Kidney epithelial cell (primary cell): Measurements from ENCODE around the gene MEGF6. TPM values are rescaled to one million over a fixed set of nuclear protein-coding genes. Genes with fewer than 3 reads are reported as not detected.

Experiments used
- DNase-seq: peaks from one replicate; pipeline ENCODE4 v3.0.0-alpha.2; 2010; ENCODE audit warnings: low read depth
- H3K27me3 ChIP-seq: 2 replicates; pipeline ENCODE4 v1.6.0; 2011; ENCODE audit warnings: low read length; ENCODE audit not compliant: control insufficient read depth, insufficient read depth
- H3K36me3 ChIP-seq: 2 replicates; pipeline ENCODE4 v1.5.1; 2011; ENCODE audit warnings: low read length; ENCODE audit not compliant: control insufficient read depth, insufficient read depth
- H3K4me3 ChIP-seq: 2 replicates; pipeline ENCODE4 v1.5.1; 2011; ENCODE audit warnings: low read depth, mild to moderate bottlenecking, control low read depth, low read length
- total RNA-seq: library from RNA; depleted of rRNA; stranded (reverse); fragments of >200 nt; gene quantifications from 2 replicates; pipeline ENCODE4 v1.2.3, GENCODE V29; 2015
- TF ChIP-seq, protein P1 (sequence below): IDR thresholded peaks from 2 replicates; pipeline ENCODE4 v1.5.1; 2011; ENCODE audit warnings: mild to moderate bottlenecking, moderate library complexity, low read length, control low read depth, inconsistent platforms; ENCODE audit not compliant: insufficient read depth, poor library complexity, severe bottlenecking

Gene MEGF6
- total RNA-seq, 1 donor from 2014 or later, result 13.1 TPM

DNA sequence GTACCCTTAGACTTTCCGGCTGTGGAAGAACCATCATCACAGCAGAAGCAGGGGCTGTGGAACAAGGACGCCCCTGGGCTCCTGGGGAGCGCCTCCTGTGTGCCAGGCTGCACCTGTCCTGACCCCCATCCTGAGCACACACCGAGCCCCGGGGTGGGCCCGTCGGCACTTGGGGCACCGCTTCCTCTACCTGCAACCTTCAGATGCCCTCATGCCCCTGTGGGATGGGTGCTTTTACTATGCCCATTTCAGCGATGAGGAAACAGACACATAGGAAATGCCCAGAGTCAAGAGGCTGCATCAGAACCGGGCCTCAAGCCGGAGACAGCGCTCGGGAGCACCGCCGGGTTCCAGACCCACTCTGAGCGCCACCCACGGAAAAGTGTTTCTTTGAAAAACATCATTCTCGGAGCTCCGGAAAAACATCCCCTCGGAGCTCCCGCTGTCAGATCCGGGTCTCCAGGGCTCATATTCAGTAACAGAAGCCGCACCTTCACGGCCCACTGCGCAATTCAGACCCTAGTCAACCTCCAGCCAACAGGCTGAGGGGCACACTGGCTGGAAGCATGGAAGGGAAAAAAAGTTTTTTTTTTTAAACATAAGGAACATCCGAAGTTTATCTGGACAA lies 21.5 kb upstream of the MEGF6 start:
- Histone ChIP-seq H3K4me3 (no peak overlapping the region), H3K36me3 (no peaks in the 10 kb centered on the region), H3K27me3 (no peaks in the 10 kb centered on the region)
- TF ChIP-seq, protein P1, sequence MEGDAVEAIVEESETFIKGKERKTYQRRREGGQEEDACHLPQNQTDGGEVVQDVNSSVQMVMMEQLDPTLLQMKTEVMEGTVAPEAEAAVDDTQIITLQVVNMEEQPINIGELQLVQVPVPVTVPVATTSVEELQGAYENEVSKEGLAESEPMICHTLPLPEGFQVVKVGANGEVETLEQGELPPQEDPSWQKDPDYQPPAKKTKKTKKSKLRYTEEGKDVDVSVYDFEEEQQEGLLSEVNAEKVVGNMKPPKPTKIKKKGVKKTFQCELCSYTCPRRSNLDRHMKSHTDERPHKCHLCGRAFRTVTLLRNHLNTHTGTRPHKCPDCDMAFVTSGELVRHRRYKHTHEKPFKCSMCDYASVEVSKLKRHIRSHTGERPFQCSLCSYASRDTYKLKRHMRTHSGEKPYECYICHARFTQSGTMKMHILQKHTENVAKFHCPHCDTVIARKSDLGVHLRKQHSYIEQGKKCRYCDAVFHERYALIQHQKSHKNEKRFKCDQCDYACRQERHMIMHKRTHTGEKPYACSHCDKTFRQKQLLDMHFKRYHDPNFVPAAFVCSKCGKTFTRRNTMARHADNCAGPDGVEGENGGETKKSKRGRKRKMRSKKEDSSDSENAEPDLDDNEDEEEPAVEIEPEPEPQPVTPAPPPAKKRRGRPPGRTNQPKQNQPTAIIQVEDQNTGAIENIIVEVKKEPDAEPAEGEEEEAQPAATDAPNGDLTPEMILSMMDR, result no peak
- no peak for DNase-seq

DNA sequence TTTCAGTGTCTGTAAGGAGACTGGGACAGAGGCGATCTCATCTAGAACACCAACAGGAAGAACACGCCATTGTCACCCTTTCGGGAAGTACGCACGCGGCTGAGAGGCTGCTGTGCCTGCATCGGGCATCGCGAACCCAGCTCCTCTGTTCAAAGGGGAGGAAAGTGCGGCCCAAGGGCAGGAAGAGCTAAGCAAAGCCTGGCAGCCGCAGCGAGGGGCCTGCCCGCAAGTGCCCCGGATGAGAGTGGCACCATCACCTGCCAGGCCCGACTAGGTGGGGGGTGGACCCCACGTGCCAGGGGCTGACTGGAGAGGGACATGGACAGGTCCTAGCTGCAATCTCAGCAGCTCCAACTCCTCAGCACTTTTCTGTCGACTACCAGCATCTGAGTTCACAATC lies 21.0 kb upstream of the MEGF6 start:
- H3K4me3 ChIP-seq, result no peak overlapping the region
- DNase-seq, result no peak
- no peaks in the 10 kb centered on the region for H3K36me3 ChIP-seq
- TF ChIP-seq, protein P1, result no peak
- H3K27me3 ChIP-seq, result no peaks in the 10 kb centered on the region

DNA sequence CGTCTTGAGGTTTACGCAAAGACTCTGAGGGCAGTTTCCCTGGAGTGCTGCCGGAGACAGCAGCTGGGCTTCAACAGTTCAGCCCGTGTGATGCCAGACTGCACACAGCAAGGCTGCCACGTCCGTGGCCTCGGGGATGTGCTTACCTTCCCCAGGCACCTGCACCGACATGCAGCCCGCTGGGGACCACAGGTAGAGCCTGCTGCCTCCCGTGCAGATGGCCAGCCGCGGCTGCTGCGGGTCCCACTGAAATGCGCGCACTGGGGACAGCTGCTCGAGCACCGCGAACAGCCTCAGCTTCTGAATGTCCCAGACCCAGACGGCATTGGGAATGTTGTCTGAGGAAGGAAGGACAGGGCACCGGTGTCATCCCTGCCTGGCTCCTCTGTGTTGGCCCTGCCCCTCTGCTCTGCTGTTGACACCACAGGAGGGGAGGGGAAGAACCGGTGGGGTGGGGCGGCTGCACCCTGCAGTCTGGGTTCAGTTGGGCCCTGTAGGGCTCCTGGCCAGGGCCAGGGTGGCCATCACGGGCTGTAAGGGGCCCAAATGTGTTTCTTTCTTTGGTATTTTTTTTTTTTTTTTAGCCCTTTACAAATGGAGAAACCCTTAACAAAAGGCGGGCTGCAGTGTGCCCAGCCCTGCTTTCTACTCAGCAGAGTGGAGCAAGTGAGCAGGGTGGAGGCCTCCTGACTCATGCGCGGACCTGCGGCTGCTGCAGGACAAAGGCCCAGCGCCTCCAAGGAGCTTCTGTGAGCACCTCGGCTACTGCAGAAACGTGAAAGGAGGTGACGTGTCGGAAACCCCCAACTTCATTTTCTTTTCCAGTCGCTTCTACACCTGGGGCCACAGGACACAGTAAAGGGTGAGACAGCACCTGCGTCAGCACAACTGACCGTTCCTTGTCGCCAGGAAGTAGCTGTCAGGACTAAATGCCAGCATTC lies 20.3 kb upstream of the MEGF6 start:
- Histone ChIP-seq H3K4me3 (no peak overlapping the region), H3K36me3 (no peaks in the 10 kb centered on the region)
- no peak for DNase-seq

DNA sequence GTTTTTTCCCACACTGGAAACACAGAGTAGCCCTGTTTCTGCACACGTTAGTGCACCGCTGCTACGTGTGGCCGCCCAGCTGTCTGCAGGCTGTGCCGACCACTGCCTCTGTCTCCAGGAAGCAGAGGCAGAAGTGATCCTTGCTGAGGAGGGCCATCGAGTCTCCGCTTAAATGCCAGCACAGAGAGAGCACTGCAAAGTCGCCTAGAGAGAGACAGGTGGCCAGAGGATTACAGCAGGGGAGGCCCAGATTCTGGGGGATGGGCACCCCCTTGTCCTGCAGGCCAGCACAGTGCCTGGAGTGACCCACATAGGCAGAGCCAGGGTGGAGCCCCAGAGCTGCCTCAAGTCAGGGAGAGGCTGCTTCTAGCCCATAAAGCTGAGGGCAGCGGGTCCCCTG lies 19.6 kb upstream of the MEGF6 start:
- Histone ChIP-seq H3K27me3 (no peaks in the 10 kb centered on the region), H3K36me3 (no peaks in the 10 kb centered on the region), H3K4me3 (no peak overlapping the region)
- DNase-seq, result no peak
- TF ChIP-seq, protein P1, result no peak

More for the DNA sequence above, 20.3 kb upstream of the MEGF6 start:
- TF ChIP-seq, protein P1, result no peak
- H3K27me3 ChIP-seq, result no peaks in the 10 kb centered on the region

DNA sequence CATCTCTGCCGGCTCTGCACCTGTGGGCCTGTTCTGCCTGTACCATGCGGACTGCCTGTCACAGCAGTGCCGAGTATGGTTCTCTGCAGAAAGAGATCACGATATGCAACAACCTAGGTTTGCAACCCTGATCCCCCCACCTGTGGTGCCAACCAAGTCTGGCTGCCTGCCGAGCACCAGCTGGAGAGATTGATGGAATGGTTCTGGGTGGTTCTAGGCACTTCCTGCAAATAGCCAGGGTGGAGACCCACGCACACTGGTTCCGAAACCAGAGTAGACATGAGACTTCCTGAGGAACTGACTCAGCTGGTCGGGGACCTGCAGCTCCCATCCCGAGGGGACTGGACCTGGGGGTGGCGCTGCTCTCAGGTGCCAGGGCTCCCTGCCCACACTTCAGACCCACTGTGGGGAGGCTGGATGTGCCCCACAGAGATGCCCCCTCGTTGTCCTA lies 18.9 kb upstream of the MEGF6 start:
- H3K36me3 ChIP-seq, result no peaks in the 10 kb centered on the region
- no peak for DNase-seq
- TF ChIP-seq, protein P1, result no peak

More for the DNA sequence above, 18.9 kb upstream of the MEGF6 start:
- Histone ChIP-seq H3K4me3 (no peak overlapping the region), H3K27me3 (no peaks in the 10 kb centered on the region)
